H1 (cell line): ENCODE measurements around the gene C3orf49. TPM values are rescaled to one million over a fixed set of nuclear protein-coding genes. Genes with fewer than 3 reads are reported as not detected.

Source experiments
- CTCF ChIA-PET: fragments of 300-600 bp; sonication (Branson Sonifier 250); formaldehyde crosslinking; loops from one replicate; lab custom pipeline; 2021; ENCODE audit not compliant: partially characterized antibody; lab: Charles Lee
- POLR2A ChIA-PET: fragments of 300-600 bp; sonication (Branson Sonifier 250); formaldehyde crosslinking; loops from one replicate; lab custom pipeline; 2021; ENCODE audit warnings: inconsistent platforms; ENCODE audit not compliant: partially characterized antibody; lab: Charles Lee
- DNase-seq, 2 experiments: peaks; one replicate each; pipeline versions ENCODE4 v3.0.0 to v3.0.0-alpha.2; 2010 to 2022; ENCODE audit warnings: low spot score in 2 of 2, low read depth in 1 of 2, mixed read lengths in 1 of 2
- FAIRE-seq: peaks from 2 replicates; lab custom pipeline; 2011; peaks lifted over from hg19 to GRCh38; lab: Jason Lieb, UNC
- H2AFZ ChIP-seq: 2 replicates; pipeline ENCODE4 v1.8.1; 2012; ENCODE audit warnings: low read length, inconsistent platforms
- H2AK5ac ChIP-seq: 2 replicates; pipeline ENCODE4 v1.6.1; 2013; ENCODE audit warnings: low read depth, low read length
- H2BK120ac ChIP-seq: replicated peaks from 2 replicates; pipeline ENCODE3; 2013; ENCODE audit warnings: low read depth, low read length, inconsistent platforms
- H2BK12ac ChIP-seq: 2 replicates; pipeline ENCODE4 v1.6.1; 2013; ENCODE audit warnings: low read depth, low read length
- H2BK15ac ChIP-seq: 2 replicates; pipeline ENCODE4 v1.6.1; 2013; ENCODE audit warnings: low read length
- H2BK20ac ChIP-seq: 2 replicates; pipeline ENCODE4 v1.6.1; 2013; ENCODE audit warnings: low read length
- H2BK5ac ChIP-seq: 2 replicates; pipeline ENCODE4 v1.6.1; 2013; ENCODE audit warnings: low read depth, low read length
- H3K14ac ChIP-seq: 2 replicates; pipeline ENCODE4 v1.6.1; 2013; ENCODE audit warnings: inconsistent platforms; ENCODE audit not compliant: insufficient read length
- H3K18ac ChIP-seq: 2 replicates; pipeline ENCODE4 v1.6.1; 2013; ENCODE audit warnings: low read length; ENCODE audit errors: extremely low read depth
- H3K23ac ChIP-seq: 2 replicates; pipeline ENCODE4 v1.6.1; 2013; ENCODE audit warnings: inconsistent platforms; ENCODE audit not compliant: insufficient read length
- H3K23me2 ChIP-seq: 2 replicates; pipeline ENCODE4 v1.6.1; 2013; ENCODE audit warnings: low read depth, low read length
- H3K27ac ChIP-seq: 2 replicates; pipeline ENCODE4 v1.6.1; 2011; ENCODE audit warnings: low read depth, low read length, inconsistent platforms
- H3K27me3 ChIP-seq, 4 experiments: replicated peaks in 1 of 4; 1 replicate in 1 of 4; 2 replicates in 3 of 4; pipeline versions ENCODE4 v1.6.1 to v1.8.1; 2011 to 2013; ENCODE audit warnings: low read length in 3 of 4, mild to moderate bottlenecking in 3 of 4, inconsistent platforms in 2 of 4, mixed read lengths in 2 of 4, moderate library complexity in 1 of 4; ENCODE audit not compliant: control insufficient read depth in 3 of 4, insufficient read depth in 3 of 4; ENCODE audit errors: extremely low read depth in 1 of 4
- H3K36me3 ChIP-seq, 4 experiments: 2 replicates each; pipeline versions ENCODE4 v1.6.1 to v1.8.1; 2011 to 2013; ENCODE audit warnings: mild to moderate bottlenecking in 4 of 4, low read length in 3 of 4, moderate library complexity in 2 of 4, control low read depth in 1 of 4, inconsistent platforms in 1 of 4; ENCODE audit not compliant: insufficient read depth in 4 of 4, control insufficient read depth in 2 of 4
- H3K4ac ChIP-seq: replicated peaks from 2 replicates; pipeline ENCODE3; 2013; ENCODE audit warnings: low read length, low read depth, mixed read lengths, inconsistent platforms; ENCODE audit not compliant: insufficient read length
- H3K4me1 ChIP-seq, 4 experiments: replicated peaks in 1 of 4; 1 replicate in 1 of 4; 2 replicates in 3 of 4; pipeline versions ENCODE4 v1.6.1 to v1.8.1; 2011 to 2013; ENCODE audit warnings: low read length in 3 of 4, inconsistent platforms in 2 of 4, mixed read lengths in 1 of 4; ENCODE audit not compliant: insufficient read depth in 4 of 4, control insufficient read depth in 3 of 4
- H3K4me2 ChIP-seq, 2 experiments: 2 replicates each; pipeline versions ENCODE4 v1.6.1 to v1.8.1; 2011 to 2013; ENCODE audit warnings: low read depth in 2 of 2, low read length in 2 of 2, control low read depth in 1 of 2, inconsistent platforms in 1 of 2, mild to moderate bottlenecking in 1 of 2; ENCODE audit not compliant: insufficient read depth in 1 of 2
- H3K4me3 ChIP-seq, 4 experiments: fragments of 200-600, 300-600 bp in 1 of 4; sonication (generic), shearing (Covaris generic), sonication (Bioruptor Twin) in 1 of 4; 2 replicates each; pipeline versions ENCODE4 v1.5.1 to v1.8.1; 2011 to 2016; ENCODE audit warnings: low read length in 4 of 4, low read depth in 3 of 4, control low read depth in 2 of 4, inconsistent platforms in 2 of 4, mild to moderate bottlenecking in 2 of 4, mixed read lengths in 1 of 4, moderate library complexity in 1 of 4; ENCODE audit not compliant: insufficient read depth in 2 of 4; ENCODE audit errors: extremely low read depth in 1 of 4
- H3K56ac ChIP-seq: replicated peaks from 2 replicates; pipeline ENCODE3; 2013; ENCODE audit warnings: low read depth, mild to moderate bottlenecking, mixed read lengths, low read length, inconsistent platforms; ENCODE audit not compliant: insufficient read length
- H3K79me1 ChIP-seq: 2 replicates; pipeline ENCODE4 v1.6.1; 2013; ENCODE audit warnings: low read depth, low read length, control low read depth
- H3K79me2 ChIP-seq, 2 experiments: 2 replicates each; pipeline versions ENCODE4 v1.6.1 to v1.8.1; 2012 to 2013; ENCODE audit warnings: low read length in 2 of 2, mild to moderate bottlenecking in 2 of 2, inconsistent platforms in 1 of 2; ENCODE audit not compliant: insufficient read depth in 2 of 2, control insufficient read depth in 1 of 2
- H3K9ac ChIP-seq, 4 experiments: replicated peaks in 1 of 4; 1 replicate in 1 of 4; 2 replicates in 3 of 4; pipeline versions ENCODE4 v1.6.1 to v1.8.1; 2011 to 2013; ENCODE audit warnings: low read depth in 3 of 4, low read length in 3 of 4, control low read depth in 2 of 4, mild to moderate bottlenecking in 2 of 4, moderate library complexity in 2 of 4, inconsistent platforms in 1 of 4; ENCODE audit errors: extremely low read depth in 1 of 4
- H3K9me3 ChIP-seq, 2 experiments: 2 replicates each; pipeline versions ENCODE4 v1.6.1 to v1.8.1; 2012 to 2013; ENCODE audit warnings: mild to moderate bottlenecking in 2 of 2, moderate library complexity in 2 of 2, control low read depth in 1 of 2, inconsistent platforms in 1 of 2, low read depth in 1 of 2, low read length in 1 of 2, mixed read lengths in 1 of 2; ENCODE audit not compliant: insufficient read depth in 2 of 2
- H4K20me1 ChIP-seq, 2 experiments: replicated peaks in 1 of 2; 2 replicates each; pipeline versions ENCODE3 to v1.8.1; 2011 to 2013; ENCODE audit warnings: inconsistent platforms in 2 of 2, low read length in 2 of 2, mild to moderate bottlenecking in 1 of 2; ENCODE audit not compliant: insufficient read depth in 2 of 2, control insufficient read depth in 1 of 2
- H4K5ac ChIP-seq: 2 replicates; pipeline ENCODE4 v1.6.1; 2013; ENCODE audit warnings: low read length, low read depth, mixed read lengths, inconsistent platforms; ENCODE audit not compliant: insufficient read length
- H4K8ac ChIP-seq: 2 replicates; pipeline ENCODE4 v1.8.0; 2013; ENCODE audit warnings: mild to moderate bottlenecking, moderate library complexity, low read length, inconsistent platforms; ENCODE audit not compliant: insufficient read depth; ENCODE audit errors: extremely low read depth
- H4K91ac ChIP-seq: replicated peaks from 2 replicates; pipeline ENCODE3; 2013; ENCODE audit warnings: low read length, mixed read lengths, inconsistent platforms; ENCODE audit not compliant: insufficient read length
- EGR1 ChIP-seq: IDR thresholded peaks from 2 replicates; pipeline ENCODE4 v1.6.1; 2011; ENCODE audit warnings: low read depth, low read length, borderline replicate concordance
- EZH2 ChIP-seq: fragments of 200-600 bp; sonication (generic); IDR thresholded peaks from 2 replicates; pipeline ENCODE4 v1.7.1; 2012; ENCODE audit warnings: low read depth, mild to moderate bottlenecking, moderate library complexity, low read length, inconsistent platforms; ENCODE audit not compliant: severe bottlenecking
- FOSL1 ChIP-seq: IDR thresholded peaks from 2 replicates; pipeline ENCODE4 v1.6.1; 2011; ENCODE audit warnings: mild to moderate bottlenecking, low read depth, low read length, moderate library complexity; ENCODE audit not compliant: insufficient read depth
- HDAC6 ChIP-seq: IDR thresholded peaks from one replicate; pipeline ENCODE4 v1.7.1; 2012; ENCODE audit warnings: low read depth, mild to moderate bottlenecking, inconsistent platforms, low read length, moderate library complexity
- JUN ChIP-seq: IDR thresholded peaks from 2 replicates; pipeline ENCODE4 v1.6.1; 2011; ENCODE audit warnings: low read depth, mild to moderate bottlenecking, improper control_type of control experiment, low read length
- JUND ChIP-seq: IDR thresholded peaks from 2 replicates; pipeline ENCODE4 v1.6.1; 2011; ENCODE audit warnings: mild to moderate bottlenecking, improper control_type of control experiment, low read length
- KDM4A ChIP-seq: IDR thresholded peaks from one replicate; pipeline ENCODE4 v1.7.1; 2012; ENCODE audit warnings: low read depth, mild to moderate bottlenecking, moderate library complexity, low read length, inconsistent platforms; ENCODE audit not compliant: severe bottlenecking
- RAD21 ChIP-seq, 2 experiments: IDR thresholded peaks in 1 of 2; conservative IDR thresholded peaks in 1 of 2; 2 replicates each; pipeline ENCODE4 v1.6.1; 2011; ENCODE audit warnings: low read depth in 2 of 2, low read length in 2 of 2, improper control_type of control experiment in 1 of 2, inconsistent platforms in 1 of 2, mild to moderate bottlenecking in 1 of 2, moderate library complexity in 1 of 2
- SIRT6 ChIP-seq: IDR thresholded peaks from one replicate; pipeline ENCODE4 v1.7.1; 2012; ENCODE audit warnings: low read length, inconsistent platforms
- SIX5 ChIP-seq: IDR thresholded peaks from 2 replicates; pipeline ENCODE4 v1.6.1; 2011; ENCODE audit warnings: mild to moderate bottlenecking, low read depth, low read length
- SP2 ChIP-seq: IDR thresholded peaks from 2 replicates; pipeline ENCODE4 v1.6.1; 2012; ENCODE audit warnings: mild to moderate bottlenecking, low read length, inconsistent platforms
- SRF ChIP-seq: IDR thresholded peaks from 2 replicates; pipeline ENCODE4 v1.6.1; 2011; ENCODE audit warnings: mild to moderate bottlenecking, low read depth, low read length, moderate library complexity
- TAF7 ChIP-seq: optimal IDR thresholded peaks from 2 replicates; pipeline ENCODE3; 2011; ENCODE audit warnings: low read depth, mild to moderate bottlenecking, inconsistent platforms, low read length, moderate library complexity, borderline replicate concordance
- ZNF274 ChIP-seq: IDR thresholded peaks from 2 replicates; pipeline ENCODE4 v1.7.0; 2012; ENCODE audit warnings: low read length, borderline replicate concordance; ENCODE audit errors: extremely low read depth
- WGBS, 2 experiments: shearing (Covaris generic) in 1 of 2; methylation state at CpG; one replicate each; pipeline versions ENCODE4 v1.1.6 to v1.1.7; 2013 to 2015; ENCODE audit warnings: low lambda C conversion rate in 2 of 2, mixed read lengths in 2 of 2, inconsistent platforms in 1 of 2, low coverage in 1 of 2, missing lambda C conversion rate in 1 of 2; ENCODE audit not compliant: insufficient replicate concordance in 2 of 2, insufficient coverage in 1 of 2, insufficient read length in 1 of 2; ENCODE audit errors: extremely low coverage in 1 of 2, missing lambda C conversion rate in 1 of 2; 5-methylcytosine and 5-hydroxymethylcytosine counted together
- polyA plus RNA-seq, 7 experiments: library from polyadenylated mRNA; depleted of rRNA in 3 of 7; stranded (reverse) in 5 of 7; unstranded in 2 of 7; fragments of >200 nt in 5 of 7; fragments of 200-250 nt in 2 of 7; gene quantifications; 1 replicate in 5 of 7; 2 replicates in 1 of 7; 4 replicates in 1 of 7; pipeline versions ENCODE4 v1.2.1 to v1.2.3, GENCODE V29; 2011 to 2013; ENCODE audit warnings: missing spikeins in 2 of 7, mixed read lengths in 2 of 7
- total RNA-seq: library from RNA; stranded (reverse); fragmentation: NEBNext Ultra II Directional; extraction: Animal tissue kit (Norgen Biotek cat#: 25700); gene quantifications from 2 replicates; pipeline ENCODE4 v1.2.1, GENCODE V29; 2021

C3orf49 gene
- total and polyA plus RNA-seq, 2 of the 8 experiments (the other 6 are each of a cell fraction or from before 2014, with no cell fraction given) = not detected

GRCh38 chr3:63795438-63795837, 23.7 kb upstream of the C3orf49 start:
- Histone ChIP-seq H3K27me3 (no peaks in the 10 kb centered on the region), H3K79me2 (no peaks in the 10 kb centered on the region)
- WGBS, 2 experiments = 85% methylated on average over 6 of the region's 6 CpGs; no CpG with 5 or more reads in 1 of the 2 experiments
- TF ChIP-seq HDAC6 (no peak), SRF (no peak), SIRT6 (no peak), FOSL1 (no peak), SP2 (no peak), JUN (no peak), TAF7 (no peak), KDM4A (no peak), EZH2 (no peak), EGR1 (no peak), SIX5 (no peak), RAD21 (IDR thresholded peaks at IDR 0.05 in 1 of 2, conservative IDR thresholded peaks at IDR 0.05 in 1 of 2; ENCODE audit: low read depth in 2 of 2, low read length in 2 of 2) (no peak), ZNF274 (no peak), JUND (no peak)

More at GRCh38 chr3:63795438-63795837, 23.7 kb upstream of the C3orf49 start:
- no peak overlapping the region for H3K23ac ChIP-seq
- H3K4me1 ChIP-seq = peaks cover 0 to 7% (median 0%) of the 10 kb centered on the region in 4 experiments; a peak in 2 of 7 replicates
- H4K20me1 ChIP-seq = no peaks in the 10 kb centered on the region
- peak overlapping the region; percentile 86; the same call in 1 of the 2 replicates for H2AFZ ChIP-seq
- peaks cover 2% of the 10 kb centered on the region; the same call in 1 of the 2 replicates for H3K23me2 ChIP-seq
- no peak overlapping the region for H2AK5ac ChIP-seq
- H2BK12ac ChIP-seq = no peak overlapping the region
- ChIA-PET CTCF (no interaction called here), POLR2A (no interaction called here)
- no peak for DNase-seq
- no peak overlapping the region for H3K4ac ChIP-seq
- H2BK120ac ChIP-seq = no peak overlapping the region
- no peak overlapping the region for H4K8ac ChIP-seq
- no peak overlapping the region for H3K4me2 ChIP-seq
- H4K5ac ChIP-seq = no peak overlapping the region
- no peaks in the 10 kb centered on the region for H3K36me3 ChIP-seq
- no peak overlapping the region for H3K27ac ChIP-seq
- no peak for FAIRE-seq
- no peak overlapping the region for H2BK15ac ChIP-seq
- H3K14ac ChIP-seq = no peak overlapping the region
- no peak overlapping the region for H3K18ac ChIP-seq
- H2BK5ac ChIP-seq = no peak overlapping the region
- H3K9ac ChIP-seq = no peak overlapping the region
- H3K4me3 ChIP-seq = no peak overlapping the region
- no peak overlapping the region for H2BK20ac ChIP-seq
- H3K56ac ChIP-seq = no peak overlapping the region
- no peaks in the 10 kb centered on the region for H3K9me3 ChIP-seq
- no peaks in the 10 kb centered on the region for H3K79me1 ChIP-seq
- H4K91ac ChIP-seq = no peak overlapping the region
